ENCODE results near the gene ACOX3. TPM values are rescaled to one million over a fixed set of nuclear protein-coding genes. Genes with fewer than 3 reads are reported as not detected.
A peak's percentile ranks its signal among the peaks of the same experiment; 100 is the strongest.

The ACOX3 gene
- total and polyA plus RNA-seq, 2 donors (not counting 1 experiment from before 2014, with no cell fraction given), result 6.8 to 23.8 TPM

DNA sequence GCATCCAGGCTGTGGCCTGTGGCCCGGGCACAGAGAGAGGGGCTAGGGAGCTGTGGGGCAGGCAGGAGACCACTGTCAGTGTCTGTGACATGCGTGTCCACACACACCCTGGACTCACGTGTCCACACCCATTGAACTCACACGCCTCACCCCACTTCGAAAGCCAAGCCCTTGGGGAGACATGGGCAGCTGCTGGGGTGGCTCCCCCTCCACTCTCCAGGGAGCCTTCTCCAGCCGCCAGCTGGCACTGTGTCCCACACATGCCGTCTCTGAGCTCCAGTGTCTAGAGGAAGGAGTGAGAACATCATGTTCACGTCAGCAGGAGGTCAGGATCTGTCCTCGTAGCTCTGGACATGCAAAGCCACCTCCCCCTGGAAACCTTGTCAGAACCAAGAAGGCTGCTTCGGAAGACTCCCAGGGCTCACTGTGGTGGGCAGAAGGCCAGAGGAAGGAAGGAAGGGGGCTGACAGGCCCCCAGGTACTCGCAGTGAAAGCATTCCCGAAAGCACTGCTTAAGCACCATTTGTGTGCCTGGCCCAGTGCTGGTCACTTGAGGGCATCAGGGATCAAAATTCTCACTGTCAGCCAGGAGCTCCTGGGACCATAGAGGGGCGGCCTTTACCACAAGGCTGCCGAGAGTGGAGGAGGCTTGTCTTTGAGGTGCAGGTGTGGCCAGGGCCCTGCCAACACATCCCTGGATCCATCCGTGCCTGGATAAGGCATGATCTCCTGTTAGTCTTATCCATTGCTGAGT lies 109.5 kb downstream of the ACOX3 start:
- H3K4me1 ChIP-seq (ENCODE audit: control insufficient read depth, extremely low read depth, insufficient read depth, low read length), result no peaks in the 10 kb centered on the region
- H2AFZ ChIP-seq (ENCODE audit: low read length), result no peak overlapping the region
- no peaks in the 10 kb centered on the region for H3K36me3 ChIP-seq (ENCODE audit: control insufficient read depth, insufficient read depth, low read length)
- H4K20me1 ChIP-seq (ENCODE audit: control insufficient read depth, extremely low read depth, insufficient read depth, low read length), result no peaks in the 10 kb centered on the region
- no peak overlapping the region for H3K4me2 ChIP-seq (ENCODE audit: extremely low read depth, insufficient read depth, low read length)
- peaks cover 9% of the 10 kb centered on the region for H3K27me3 ChIP-seq (ENCODE audit: control insufficient read depth, insufficient read depth, low read length)
- peak in 1 of 2 donors; percentile 47 for DNase-seq (ENCODE audit: low read depth in 2 of 2)
- no peak for TF ChIP-seq CTCF (conservative IDR thresholded peaks at IDR 0.05 in 1 of 2, IDR thresholded peaks at IDR 0.05 in 1 of 2; ENCODE audit: low read depth in 1 of 2, low read length in 2 of 2)
- TF ChIP-seq EZH2 (IDR thresholded peaks at IDR 0.05; ENCODE audit: low read length, missing control alignments), result no peak
- H3K27ac ChIP-seq (ENCODE audit: insufficient read depth, low read length), result no peak overlapping the region
- no peak overlapping the region for H3K4me3 ChIP-seq (replicated peaks in 1 of 4; ENCODE audit: control extremely low read depth in 1 of 4, insufficient read depth in 1 of 4, low read depth in 3 of 4, low read length in 4 of 4)
- no peaks in the 10 kb centered on the region for H3K79me2 ChIP-seq (ENCODE audit: control insufficient read depth, insufficient read depth, low read length)
- no peaks in the 10 kb centered on the region for H3K9me3 ChIP-seq (ENCODE audit: control insufficient read depth, insufficient read depth, low read depth, low read length)
- no peak overlapping the region for H3K9ac ChIP-seq (ENCODE audit: insufficient read depth, low read length)

GRCh38 chr4:8329859-8330761 lies 110.4 kb downstream of the ACOX3 start:
- no peaks in the 10 kb centered on the region for H3K9me3 ChIP-seq (ENCODE audit: control insufficient read depth, insufficient read depth, low read depth, low read length)
- no peak for TF ChIP-seq EZH2 (IDR thresholded peaks at IDR 0.05; ENCODE audit: low read length, missing control alignments)
- no peak for TF ChIP-seq CTCF (conservative IDR thresholded peaks at IDR 0.05 in 1 of 2, IDR thresholded peaks at IDR 0.05 in 1 of 2; ENCODE audit: low read depth in 1 of 2, low read length in 2 of 2)
- H3K4me3 ChIP-seq (replicated peaks in 1 of 4; ENCODE audit: control extremely low read depth in 1 of 4, insufficient read depth in 1 of 4, low read depth in 3 of 4, low read length in 4 of 4), result no peak overlapping the region
- H3K27me3 ChIP-seq (ENCODE audit: control insufficient read depth, insufficient read depth, low read length), result peaks cover 9% of the 10 kb centered on the region
- no peaks in the 10 kb centered on the region for H4K20me1 ChIP-seq (ENCODE audit: control insufficient read depth, extremely low read depth, insufficient read depth, low read length)
- H3K27ac ChIP-seq (ENCODE audit: insufficient read depth, low read length), result no peak overlapping the region
- no peaks in the 10 kb centered on the region for H3K36me3 ChIP-seq (ENCODE audit: control insufficient read depth, insufficient read depth, low read length)
- H3K9ac ChIP-seq (ENCODE audit: insufficient read depth, low read length), result no peak overlapping the region
- no peak overlapping the region for H2AFZ ChIP-seq (ENCODE audit: low read length)
- no peaks in the 10 kb centered on the region for H3K4me1 ChIP-seq (ENCODE audit: control insufficient read depth, extremely low read depth, insufficient read depth, low read length)
- DNase-seq (ENCODE audit: low read depth in 2 of 2), result no peak
- no peak overlapping the region for H3K4me2 ChIP-seq (ENCODE audit: extremely low read depth, insufficient read depth, low read length)
- no peaks in the 10 kb centered on the region for H3K79me2 ChIP-seq (ENCODE audit: control insufficient read depth, insufficient read depth, low read length)

DNA sequence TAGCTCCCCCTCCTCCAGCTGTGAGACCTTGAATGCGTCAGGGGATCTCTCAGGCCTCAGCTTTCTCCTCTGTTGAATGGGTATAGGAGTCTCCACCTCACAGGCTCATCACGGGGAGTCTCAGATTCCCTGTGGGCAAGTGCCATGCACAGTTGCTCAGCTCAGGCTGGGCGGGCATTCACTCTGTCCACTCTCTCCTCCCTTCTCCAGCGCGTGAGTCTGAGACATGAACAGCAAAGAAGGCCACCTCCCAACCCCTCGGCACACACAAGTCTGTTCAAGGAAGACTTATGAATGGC lies 111.0 kb downstream of the ACOX3 start:
- TF ChIP-seq EZH2 (IDR thresholded peaks at IDR 0.05; ENCODE audit: low read length, missing control alignments) (no peak), CTCF (conservative IDR thresholded peaks at IDR 0.05 in 1 of 2, IDR thresholded peaks at IDR 0.05 in 1 of 2; ENCODE audit: low read depth in 1 of 2, low read length in 2 of 2) (no peak)
- H3K27me3 ChIP-seq (ENCODE audit: control insufficient read depth, insufficient read depth, low read length), result peaks cover 9% of the 10 kb centered on the region
- no peaks in the 10 kb centered on the region for H3K36me3 ChIP-seq (ENCODE audit: control insufficient read depth, insufficient read depth, low read length)
- no peak overlapping the region for H3K9ac ChIP-seq (ENCODE audit: insufficient read depth, low read length)
- no peaks in the 10 kb centered on the region for H3K4me1 ChIP-seq (ENCODE audit: control insufficient read depth, extremely low read depth, insufficient read depth, low read length)
- H2AFZ ChIP-seq (ENCODE audit: low read length), result no peak overlapping the region
- H3K4me3 ChIP-seq (replicated peaks in 1 of 4; ENCODE audit: control extremely low read depth in 1 of 4, insufficient read depth in 1 of 4, low read depth in 3 of 4, low read length in 4 of 4), result no peak overlapping the region
- no peak for DNase-seq (ENCODE audit: low read depth in 2 of 2)
- H3K9me3 ChIP-seq (ENCODE audit: control insufficient read depth, insufficient read depth, low read depth, low read length), result no peaks in the 10 kb centered on the region
- H4K20me1 ChIP-seq (ENCODE audit: control insufficient read depth, extremely low read depth, insufficient read depth, low read length), result no peaks in the 10 kb centered on the region
- H3K79me2 ChIP-seq (ENCODE audit: control insufficient read depth, insufficient read depth, low read length), result no peaks in the 10 kb centered on the region
- H3K27ac ChIP-seq (ENCODE audit: insufficient read depth, low read length), result no peak overlapping the region
- H3K4me2 ChIP-seq (ENCODE audit: extremely low read depth, insufficient read depth, low read length), result no peak overlapping the region

Data from fibroblast of lung (primary cell).